HG02642 (cell line): Measurements from ENCODE around the gene USP12.

Experiments
- ATAC-seq: cut with Tn5 transposase; IDR thresholded peaks from one replicate; pipeline ENCODE4 v1.9.1; 2021; ENCODE audit warnings: mild to moderate bottlenecking; ENCODE audit not compliant: unreplicated experiment, poor library complexity

USP12 gene

DNA sequence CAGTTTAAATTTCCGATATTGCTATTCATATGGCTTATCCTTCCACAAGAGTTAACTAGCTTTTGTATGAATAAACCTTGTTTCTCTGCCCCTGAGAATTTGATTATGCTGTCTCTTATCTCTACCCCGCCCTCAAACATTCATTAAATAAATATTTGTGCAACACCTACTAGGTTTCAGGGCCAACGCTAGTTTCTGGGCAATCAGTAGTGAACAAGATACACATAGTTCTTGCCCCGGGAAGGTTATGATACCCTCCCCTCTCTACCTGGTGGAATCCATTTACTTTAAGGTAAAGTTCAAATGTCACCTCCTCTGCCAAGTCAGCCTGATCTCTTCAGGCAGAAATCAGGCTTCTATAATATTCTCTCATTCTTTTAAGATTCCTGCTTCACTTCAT, 16.6 kb upstream of the USP12 start:
- ATAC-seq = no peak

DNA sequence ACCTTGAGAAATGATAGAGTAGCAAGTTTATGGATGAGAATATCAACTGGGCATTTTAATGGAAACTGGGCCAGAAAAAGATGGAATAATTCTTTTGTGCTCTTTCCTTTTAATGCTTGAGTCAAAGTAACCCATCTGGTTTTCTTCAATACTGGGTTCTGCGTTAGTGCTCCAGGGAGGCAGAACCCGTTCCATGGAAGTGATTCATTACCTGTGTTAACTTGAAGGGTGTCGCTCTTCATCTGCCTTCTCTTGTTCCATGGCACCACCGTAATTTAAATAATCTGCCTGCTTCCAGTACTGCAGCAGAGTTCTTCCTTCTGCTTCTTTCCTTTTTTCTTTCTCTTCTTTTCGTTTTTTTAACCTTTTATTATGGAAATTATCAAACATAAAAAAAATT, 14.7 kb upstream of the USP12 start:
- no peak for ATAC-seq

DNA sequence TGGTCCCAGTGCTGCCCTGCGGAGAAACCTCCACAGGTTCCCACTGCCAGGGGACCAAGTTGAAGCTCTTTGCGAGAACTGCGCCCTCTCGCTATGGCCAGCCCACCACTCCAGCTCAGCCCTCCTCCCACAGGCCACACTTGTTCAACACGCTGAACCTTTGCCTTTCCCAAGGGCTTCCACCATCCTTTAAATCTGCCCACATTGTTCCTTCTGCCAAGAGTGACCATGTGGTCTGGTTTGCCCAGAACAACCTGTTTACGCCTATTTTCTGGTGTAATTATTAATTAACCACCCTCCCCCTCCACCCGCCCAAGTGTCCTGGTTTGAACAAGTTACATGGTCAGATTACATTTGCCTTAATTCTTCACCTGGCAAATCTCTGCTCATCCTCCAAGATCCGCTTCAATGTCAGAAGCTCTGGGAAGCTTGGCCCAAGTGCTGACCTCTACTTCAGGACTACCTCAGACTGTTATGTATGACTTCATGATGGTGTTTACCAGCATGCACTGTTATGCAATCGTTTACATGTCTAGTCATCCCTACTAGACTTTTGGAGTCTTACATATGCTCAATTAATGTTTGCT, 12.0 kb upstream of the USP12 start:
- no peak for ATAC-seq

DNA sequence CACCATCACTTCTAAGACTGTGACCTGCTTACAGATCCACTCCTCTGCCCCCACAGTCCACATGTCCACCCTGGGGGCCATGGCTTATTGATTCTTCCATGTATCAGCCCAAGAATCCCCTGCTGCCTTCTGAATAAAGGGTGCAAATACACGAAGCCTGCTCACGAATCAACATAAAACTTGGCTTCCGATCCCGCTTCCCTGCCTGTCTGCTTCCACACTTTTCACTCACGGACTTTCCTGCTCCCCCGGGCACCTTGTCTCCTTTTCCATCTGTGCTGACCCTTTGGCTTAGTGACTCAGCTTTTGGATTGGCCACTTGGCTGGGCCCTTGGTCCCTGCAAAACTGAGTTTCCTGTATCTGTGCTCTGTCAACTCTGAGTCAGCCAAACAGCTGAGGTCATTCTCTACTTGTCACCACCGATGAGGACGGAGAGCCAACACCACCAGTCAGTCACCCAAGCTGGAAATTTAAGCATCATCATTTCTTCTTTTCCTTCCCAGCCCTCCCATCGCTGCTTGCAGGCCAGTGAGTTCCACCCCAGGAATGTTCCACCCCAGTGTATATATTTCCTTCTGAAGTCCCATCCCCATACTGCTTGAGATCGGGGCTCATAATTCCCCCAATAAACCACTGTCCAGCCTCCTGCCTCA, 11.4 kb upstream of the USP12 start:
- no peak for ATAC-seq

DNA sequence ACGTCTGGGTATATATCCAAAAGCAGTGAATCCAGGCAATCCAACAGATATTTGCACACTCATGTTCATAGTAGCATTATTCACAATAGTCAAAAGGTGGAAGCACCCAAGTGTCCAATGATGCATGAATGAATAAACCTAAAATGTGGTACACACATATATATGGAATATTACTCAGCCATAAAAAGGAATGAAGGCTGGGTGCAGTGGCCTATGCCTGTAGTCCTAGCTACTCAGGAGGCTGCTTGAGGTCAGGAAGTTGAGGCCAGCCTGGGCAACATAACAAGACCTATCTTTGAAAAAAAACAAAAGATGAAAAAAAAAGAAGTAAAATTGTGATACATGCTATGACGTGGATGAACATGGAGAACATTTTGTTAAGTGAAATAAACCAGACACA, 10.4 kb upstream of the USP12 start:
- ATAC-seq = no peak

DNA sequence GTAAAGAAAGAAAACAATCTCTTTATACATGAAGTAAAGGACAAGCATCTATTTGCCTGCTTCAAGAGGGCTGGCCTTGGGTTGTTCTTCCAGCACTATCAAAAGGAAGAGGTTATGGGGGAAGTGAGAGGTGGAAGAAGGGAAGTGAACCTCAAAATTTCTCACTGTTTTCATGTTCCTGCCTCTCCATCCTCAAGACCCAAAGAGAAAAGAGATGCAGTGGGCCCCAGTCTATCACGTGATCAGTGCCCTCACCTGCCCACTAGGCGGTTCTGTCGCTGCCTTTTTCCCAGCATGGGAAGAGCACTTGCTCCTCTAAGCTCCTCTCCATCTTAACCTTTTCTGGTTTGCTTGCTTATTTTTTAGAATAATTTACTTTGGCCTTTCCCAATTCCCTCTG, 6.2 kb upstream of the USP12 start:
- ATAC-seq = no peak

DNA sequence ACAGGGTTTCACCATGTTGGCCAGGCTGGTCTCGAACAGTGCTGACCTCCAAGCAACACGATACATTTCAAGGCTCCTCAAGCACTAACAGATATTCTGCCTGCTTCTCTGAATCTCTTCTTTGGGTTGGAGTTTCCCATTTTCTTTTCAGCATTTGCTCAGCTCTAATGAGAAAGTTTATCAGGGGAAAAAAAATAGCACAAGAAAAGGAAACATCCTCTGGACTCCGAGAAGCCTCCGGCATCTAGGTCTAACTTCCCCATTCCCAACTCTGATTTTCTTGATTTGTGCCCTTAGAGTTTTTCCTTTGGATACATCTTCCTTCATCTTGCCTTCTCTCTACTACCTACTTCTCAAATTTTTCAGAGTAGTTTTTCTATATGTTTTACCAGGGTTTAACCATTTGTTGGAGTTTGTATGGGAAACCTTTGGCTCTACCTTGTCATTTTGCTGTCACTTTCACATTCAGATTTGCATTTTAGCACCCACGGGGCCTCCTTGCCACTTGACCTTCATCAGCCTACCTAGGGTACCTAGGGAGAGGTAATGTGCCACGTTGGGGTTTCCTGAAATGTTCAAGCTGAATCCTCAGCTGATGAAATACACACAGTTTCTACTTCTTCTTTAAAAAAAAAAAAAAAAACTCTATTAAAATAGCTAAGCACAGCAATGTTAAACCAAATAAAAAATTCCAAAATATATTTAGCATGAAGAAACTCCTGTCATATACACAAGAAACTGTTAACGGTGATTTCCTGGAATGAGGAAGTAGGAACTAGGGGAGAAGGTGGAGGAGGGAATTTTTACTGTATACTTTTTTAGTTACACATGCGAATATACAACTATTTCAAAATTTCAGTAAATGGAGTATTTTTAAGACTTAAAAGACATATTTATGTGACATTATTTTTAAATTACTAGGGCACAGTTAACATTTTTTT, 5.1 kb upstream of the USP12 start:
- no peak for ATAC-seq

DNA sequence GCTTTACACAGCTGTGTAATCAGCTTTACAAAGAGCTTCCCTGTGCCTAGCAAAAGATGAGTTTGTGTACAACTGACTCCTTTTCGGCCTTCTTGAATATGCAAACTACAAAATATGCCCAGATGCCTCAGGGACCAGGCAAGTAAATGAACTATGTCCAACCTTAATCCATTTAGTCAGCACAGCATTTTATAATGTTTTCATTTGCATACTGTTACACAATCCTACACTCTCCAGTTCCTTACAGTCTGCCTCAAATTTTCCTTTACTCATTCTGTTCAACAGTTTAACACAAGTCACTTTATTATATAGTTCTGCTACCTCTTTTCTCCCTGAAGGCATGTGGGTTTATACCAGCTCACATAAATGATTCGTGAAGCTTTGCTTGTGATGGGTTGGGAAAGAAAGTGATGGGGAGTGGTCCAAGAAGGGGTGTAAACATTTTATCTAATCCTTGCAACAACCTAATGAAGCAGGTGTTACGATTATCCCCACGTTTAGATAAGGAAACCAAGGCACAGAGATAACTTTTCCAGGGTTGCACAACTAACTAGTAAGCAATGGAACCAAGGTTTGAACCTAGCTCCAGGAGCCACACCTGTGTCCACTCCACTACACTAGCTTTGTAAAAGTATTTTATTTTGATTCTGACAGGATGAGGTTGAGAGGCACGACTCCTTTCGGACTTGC, 3.3 kb upstream of the USP12 start:
- ATAC-seq = no peak

DNA sequence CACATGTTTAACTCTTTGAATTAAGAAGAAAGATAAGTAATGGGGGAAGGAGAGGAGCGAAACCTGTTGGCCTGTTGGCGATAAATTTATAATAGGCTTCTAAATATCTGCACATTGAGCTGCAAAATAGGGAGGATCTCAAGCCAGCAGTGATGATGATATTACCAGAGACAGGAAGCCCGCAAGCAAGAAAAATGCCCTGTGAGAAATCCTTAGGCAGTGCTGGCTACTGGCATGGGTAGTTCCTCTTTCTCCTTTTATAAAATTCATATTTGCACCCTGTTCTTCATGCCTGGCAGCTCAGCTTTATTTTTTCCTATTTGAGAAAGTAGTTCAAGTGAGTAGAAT, 858 bp upstream of the USP12 start:
- no peak for ATAC-seq

DNA sequence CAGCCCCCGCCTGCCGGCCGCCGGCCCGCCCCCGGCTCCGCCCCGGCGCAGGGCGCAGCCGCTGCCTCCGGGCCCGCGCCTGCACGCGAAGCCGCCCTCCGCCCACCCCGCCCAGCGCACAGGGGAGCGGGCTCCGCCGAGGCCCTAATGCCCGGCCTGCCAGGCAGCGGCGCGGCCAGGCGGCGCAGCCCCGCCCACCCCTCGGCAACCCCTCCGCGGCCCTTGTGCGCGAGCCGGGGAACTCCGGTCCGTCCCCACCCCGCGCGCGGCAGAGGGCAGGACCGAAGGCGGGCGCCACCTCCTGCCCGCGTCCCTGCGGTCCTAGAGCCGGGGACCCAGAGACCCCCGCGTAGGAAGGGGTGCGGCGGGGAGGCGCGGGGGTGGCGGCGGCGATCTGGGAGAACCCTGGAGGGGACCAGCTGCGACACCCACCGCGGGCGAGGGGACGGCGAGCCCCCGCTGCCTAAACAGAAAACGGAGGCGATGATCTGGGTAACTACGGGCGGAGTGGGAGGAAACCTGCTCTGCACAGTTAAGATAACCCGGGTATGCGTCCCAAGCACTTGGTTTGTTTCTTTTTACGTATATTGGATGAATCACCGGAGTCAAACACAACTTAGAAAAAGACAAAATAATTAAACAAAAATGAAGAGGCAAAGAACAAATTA, 350 bp upstream of the USP12 start:
- peak; percentile 80 for ATAC-seq

DNA sequence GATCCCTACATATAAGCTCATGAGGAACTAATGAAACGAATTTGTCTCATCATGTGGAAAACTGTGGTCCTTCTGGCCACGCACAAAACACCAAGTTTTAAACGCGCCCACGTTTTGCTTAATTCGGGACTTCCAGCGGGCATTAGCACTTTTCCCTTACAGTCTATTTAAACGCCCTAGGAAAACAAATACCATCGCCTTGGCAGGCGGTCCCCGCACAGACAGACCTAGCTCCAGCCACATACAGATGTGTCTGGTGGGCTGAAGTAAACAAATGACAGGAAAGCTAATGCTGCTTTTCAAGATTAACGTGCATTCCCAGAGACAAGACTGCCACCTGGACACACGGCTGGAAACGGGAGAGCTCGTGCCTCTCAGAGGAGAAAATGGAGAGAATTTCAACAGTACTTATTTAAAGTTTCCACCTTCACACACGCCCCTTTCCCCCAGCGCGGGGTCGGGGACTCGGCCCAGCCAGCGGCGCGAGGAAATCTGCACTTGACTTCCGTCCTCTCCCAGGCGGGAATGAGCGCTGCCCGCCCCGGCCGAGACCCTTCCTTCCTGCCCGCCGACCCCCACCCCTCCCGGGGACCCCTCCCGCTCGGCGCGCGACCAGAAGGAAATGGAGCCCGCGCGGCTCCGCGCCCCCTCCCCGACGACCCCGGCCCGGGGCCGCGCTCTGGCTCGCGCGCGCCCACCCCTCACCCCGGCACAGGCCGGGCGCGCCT, 931 bp downstream of the USP12 start:
- ATAC-seq = peak; percentile 7

DNA sequence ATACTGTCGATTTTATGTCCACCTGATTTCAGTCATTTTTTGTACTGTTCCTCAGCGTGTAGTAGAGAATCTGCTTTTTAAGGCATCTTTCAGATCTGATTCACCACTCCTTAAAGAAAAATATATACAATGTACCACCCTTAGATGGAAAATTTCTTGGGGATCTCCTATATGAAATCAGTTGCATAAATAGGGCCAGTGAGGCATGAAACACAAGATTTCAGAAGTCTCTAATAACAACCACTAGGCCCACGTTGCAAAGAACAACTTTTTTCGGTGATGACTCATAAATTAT, 1.4 kb downstream of the USP12 start:
- ATAC-seq = no peak

DNA sequence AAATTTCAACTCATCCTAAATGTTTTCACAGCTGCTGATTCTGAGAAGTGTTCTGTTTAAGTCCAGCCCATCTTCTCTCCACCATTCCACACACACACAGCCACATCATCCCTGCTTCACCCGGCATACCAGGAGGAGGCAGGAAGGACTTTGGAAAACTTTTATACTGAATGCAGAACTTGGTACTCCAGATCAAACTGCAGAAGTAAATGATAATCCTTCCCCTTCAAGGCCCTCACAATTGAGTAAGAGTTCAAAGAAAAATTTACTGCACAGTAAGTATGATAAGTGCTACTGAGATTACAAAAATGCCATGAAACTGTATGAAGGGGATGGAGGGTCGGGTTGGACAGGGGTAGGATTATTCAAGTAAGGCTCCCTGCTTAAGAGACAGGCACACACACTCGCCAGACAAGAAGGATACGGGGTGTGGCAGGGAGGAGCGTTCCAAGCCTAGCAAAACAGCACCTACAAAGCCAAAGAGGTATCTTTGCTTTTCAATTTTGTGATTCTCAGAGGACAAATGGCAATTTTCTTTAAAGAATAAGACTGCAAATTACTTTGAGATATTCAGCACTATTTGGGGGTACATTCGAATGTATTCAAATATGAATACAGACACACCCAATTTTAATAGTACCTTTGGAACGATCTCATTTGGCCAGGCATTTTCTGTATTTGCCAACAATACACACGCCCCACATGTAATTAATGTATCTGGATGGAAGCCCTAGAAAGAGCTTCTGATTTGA, 2.5 kb downstream of the USP12 start:
- no peak for ATAC-seq

DNA sequence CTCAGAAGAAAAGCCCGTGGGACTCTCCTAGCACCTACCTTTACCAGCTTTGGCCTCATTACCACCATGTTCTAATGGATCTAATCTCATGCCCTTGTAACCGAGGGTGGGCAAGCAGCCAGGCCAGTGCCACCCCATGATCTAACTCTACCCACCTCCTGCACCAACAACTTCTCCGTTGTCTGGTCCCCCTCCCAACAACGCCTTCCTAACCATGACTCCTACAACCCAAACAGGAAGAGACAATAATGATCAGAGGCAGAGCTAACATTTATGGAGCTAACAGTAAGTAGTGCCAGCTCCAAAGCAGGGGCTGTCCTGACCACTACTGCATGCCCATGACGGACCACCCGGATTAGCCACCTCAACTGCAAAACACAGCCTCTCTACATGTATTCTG, 3.5 kb downstream of the USP12 start:
- ATAC-seq = no peak

DNA sequence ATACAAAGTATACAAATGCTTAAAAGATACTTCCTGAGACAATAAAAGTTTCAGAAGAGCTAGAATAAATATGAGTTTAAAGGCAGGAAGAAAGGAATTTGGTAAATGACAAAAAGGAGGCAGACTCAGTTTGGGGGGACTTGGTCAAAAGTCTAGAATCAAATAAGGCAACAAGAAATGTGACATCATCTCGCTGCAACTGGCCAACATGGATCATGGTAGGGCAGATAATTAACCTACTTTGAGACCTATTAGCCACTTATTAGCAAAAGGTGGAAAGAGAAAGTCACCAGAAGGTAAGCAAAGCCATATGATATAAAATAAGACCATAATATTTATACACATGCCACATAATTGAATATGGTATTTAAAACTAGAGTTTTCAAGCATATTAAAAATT, 5.3 kb downstream of the USP12 start:
- no peak for ATAC-seq

DNA sequence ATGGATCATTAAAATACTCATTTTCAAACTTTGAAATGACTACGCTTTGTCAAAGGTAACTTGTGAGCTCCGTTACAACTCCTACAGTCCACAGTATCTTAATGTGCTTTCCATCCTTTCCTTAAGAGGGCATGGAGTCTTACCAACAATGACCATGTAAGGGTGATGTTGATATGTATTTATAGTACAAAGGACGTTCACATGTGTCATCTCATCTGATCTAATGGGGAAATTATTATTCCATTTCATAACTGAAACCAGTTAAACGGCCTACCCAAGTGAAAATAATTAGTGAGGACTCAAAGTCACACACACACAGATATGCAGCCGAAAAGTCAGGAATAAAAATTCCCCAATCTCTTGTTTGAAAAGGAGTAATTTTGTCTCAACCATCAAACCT, 9.6 kb downstream of the USP12 start:
- no peak for ATAC-seq

DNA sequence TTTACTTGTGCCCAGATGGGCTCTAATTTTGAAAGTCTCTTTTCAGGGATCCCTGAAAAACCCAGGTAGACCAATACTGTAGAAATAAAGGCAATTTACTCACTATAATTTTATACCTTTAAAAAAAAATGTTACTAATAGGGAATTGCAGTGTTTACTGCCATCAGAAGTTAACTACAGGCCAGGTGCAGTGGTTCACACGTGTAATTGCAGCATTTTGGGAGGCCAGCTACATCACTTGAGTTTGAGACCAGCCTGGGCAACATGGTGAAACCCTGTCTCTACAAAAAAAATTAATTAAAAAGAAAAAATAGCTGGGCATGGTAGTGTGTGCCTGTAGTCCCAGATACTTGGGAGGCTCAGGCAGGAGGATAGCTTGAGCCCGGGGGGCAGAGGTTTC, 10.2 kb downstream of the USP12 start:
- no peak for ATAC-seq

DNA sequence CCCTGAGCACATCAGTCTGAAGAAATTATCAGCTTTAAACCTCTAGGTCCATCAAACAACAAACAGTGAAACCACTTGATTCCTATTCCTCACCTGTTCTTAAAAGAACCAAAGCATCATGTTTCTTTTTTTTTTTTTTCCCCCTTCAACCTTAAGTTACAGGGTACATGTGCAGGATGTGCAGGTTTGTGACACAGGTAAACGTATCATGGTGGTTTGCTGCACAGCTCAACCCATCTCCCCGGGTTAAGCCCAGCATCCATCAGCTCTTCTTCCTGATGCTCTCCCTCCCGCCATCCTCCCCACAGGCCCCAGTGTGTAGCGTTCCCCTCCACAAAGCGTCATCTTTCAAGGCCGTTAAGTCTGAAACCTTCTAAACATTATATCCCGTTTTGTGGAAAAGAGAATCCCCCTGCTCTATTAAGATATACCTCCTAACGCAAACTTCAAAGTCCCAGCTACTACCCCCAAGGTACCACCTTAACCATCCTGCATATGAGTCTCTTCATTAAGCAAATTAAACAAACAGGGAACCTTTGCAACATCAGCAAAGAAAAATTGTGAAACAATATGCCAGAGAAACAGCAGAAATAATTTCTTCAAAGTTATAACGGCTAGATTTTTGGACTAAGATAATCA, 10.8 kb downstream of the USP12 start:
- ATAC-seq = no peak
